GM12875 (cell line): ENCODE results near the gene CD164L2.

Source experiments
- H3K4me3 ChIP-seq: one replicate; pipeline ENCODE4 v1.5.1; 2011; ENCODE audit warnings: low read depth, low read length, control low read depth
- TF ChIP-seq, protein P1 (sequence below): IDR thresholded peaks from 2 replicates; pipeline ENCODE4 v1.5.1; 2011; ENCODE audit warnings: low read depth, mild to moderate bottlenecking, control low read depth, inconsistent platforms, low read length, moderate library complexity, borderline replicate concordance; ENCODE audit not compliant: insufficient read depth

The CD164L2 gene

DNA sequence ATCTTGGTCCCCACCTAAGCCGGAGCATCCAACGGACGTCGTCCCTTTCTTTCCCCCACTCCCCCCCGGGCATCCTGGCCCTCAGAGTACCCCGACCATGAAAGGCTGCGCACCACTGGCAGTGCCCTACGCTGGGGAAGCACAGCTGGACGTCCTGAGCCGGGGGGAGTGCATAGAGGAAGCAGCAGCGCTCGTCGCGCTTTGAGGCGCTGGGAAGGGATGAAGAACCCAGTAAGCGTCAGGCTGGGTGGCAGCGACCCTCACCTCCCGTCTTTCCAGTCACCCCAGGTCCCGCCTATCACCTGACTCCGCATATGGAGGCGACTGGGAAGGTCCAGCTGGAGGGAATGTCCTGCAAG lies 22.1 kb downstream of the CD164L2 start:
- TF ChIP-seq, protein P1, sequence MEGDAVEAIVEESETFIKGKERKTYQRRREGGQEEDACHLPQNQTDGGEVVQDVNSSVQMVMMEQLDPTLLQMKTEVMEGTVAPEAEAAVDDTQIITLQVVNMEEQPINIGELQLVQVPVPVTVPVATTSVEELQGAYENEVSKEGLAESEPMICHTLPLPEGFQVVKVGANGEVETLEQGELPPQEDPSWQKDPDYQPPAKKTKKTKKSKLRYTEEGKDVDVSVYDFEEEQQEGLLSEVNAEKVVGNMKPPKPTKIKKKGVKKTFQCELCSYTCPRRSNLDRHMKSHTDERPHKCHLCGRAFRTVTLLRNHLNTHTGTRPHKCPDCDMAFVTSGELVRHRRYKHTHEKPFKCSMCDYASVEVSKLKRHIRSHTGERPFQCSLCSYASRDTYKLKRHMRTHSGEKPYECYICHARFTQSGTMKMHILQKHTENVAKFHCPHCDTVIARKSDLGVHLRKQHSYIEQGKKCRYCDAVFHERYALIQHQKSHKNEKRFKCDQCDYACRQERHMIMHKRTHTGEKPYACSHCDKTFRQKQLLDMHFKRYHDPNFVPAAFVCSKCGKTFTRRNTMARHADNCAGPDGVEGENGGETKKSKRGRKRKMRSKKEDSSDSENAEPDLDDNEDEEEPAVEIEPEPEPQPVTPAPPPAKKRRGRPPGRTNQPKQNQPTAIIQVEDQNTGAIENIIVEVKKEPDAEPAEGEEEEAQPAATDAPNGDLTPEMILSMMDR, result no peak
- no peak overlapping the region for H3K4me3 ChIP-seq

DNA sequence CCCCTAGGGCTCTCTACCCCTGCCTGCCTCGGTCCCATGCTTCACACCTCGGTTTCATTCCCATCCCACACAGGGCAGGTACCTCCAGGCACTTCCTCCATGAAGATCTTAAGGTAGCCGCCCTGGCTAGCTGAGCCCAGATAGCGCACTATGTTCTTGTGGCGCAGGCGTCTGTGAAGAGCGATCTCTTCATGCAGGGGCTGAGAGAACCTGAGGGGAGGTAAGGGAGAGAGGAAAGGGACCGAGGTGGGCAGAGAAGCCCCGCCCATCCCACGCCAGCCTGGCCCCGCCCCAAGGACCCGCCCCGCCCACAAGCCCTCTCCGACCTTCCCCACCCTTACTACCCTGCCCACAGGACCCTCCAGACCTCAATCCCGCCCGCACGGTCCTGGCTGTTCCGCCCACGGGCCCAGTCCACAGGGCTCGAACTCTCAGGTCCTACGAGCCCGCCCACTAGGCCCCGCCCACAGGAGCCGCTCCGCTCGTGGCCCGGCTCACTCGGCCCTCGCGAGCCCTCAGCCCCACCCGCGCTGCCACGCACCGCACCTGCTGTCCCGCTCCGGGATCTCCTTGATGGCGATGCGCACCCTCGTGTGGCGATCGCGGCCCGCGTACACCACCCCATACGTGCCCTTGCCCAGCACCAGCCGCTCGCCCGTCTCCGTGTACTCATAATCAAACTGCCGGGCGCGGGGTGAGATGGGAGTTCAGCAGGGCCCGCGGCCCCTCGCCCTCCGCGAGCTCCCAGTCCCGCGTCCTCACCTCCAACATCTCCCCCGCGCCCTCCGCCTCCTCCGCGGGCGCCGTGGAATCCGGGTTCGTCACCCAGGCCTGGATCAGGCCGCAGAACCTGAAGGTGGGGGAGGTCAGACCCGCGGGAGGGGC lies 22.7 kb downstream of the CD164L2 start:
- TF ChIP-seq, protein P1, result no peak
- H3K4me3 ChIP-seq, result peak overlapping the region; percentile 52

DNA sequence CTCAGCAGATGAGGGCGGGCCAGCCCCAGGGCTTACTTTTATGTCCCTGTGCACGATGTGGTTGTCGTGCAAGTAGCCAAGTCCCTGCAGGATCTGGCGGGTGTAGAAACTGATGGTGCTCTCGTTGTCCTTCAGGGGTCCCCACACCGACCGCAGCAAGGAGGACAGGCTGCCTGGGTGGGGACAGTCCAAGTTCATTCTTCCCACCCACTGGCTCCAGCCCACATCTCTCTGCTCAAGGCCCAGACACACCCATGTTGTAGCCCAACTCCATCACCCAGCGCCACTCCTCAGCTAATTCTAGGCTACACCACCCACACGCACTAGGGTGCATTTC lies 23.3 kb downstream of the CD164L2 start:
- TF ChIP-seq, protein P1, result no peak
- no peak overlapping the region for H3K4me3 ChIP-seq

DNA sequence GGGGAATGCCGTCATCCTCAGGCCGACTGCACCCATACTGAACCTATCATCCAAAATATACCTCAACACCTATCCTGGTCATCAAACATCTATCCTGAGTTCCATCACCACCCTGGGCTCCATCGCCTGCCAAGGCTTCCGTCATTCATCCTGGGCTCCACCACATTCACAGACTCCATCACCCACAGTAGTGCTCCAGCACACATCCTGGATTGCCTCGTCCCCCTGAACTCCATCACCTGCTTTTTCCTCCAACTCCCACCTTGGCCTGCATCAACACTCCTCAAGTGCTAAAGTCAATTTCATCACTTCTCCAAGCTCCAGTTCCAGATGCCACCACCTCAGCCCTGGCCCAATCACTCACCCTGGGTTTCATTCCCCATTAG lies 24.2 kb downstream of the CD164L2 start:
- no peak overlapping the region for H3K4me3 ChIP-seq
- TF ChIP-seq, protein P1, result no peak

DNA sequence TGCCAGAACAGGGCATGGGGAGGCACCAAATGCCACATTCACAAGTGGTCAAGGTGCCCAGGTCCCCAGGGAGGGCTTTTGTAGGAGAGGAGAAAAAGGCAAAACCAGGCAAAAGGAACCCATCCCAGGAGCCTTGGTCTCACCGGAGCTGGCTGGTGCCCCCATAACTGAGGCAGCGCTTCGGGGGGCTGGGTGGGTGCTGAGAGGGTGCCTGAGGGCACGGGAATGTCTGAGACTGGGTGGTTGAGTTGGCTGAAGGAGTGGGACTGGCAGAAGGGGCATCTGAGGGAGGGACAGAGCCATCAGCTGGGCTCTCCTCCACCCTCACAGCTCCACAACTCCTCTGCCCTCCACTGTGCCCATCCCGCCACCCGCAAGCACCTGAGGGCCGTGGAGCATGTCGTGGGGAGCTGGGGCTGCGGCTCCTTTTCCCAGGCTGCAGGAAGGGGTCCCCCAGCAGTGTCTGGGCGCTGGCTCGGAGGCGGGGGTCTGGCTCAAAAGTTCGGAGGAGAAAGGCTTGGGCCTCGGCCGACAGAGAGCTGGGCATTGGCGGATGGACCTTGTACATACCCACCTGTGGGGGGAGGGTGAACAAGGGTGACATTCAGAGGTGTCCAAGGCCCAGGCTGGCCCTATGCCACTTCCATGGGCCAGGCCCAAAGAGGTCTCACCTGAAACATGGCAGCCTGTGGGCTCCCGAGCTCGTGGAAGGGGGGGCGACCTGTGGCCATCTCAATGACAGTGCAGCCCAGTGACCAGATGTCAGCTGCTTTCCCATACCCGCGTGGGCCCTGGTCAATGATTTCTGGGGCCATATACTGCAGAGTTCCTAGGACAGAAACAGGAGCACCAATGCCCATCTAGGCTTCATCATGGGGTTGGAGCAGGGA lies 24.9 kb downstream of the CD164L2 start:
- TF ChIP-seq, protein P1, result no peak

DNA sequence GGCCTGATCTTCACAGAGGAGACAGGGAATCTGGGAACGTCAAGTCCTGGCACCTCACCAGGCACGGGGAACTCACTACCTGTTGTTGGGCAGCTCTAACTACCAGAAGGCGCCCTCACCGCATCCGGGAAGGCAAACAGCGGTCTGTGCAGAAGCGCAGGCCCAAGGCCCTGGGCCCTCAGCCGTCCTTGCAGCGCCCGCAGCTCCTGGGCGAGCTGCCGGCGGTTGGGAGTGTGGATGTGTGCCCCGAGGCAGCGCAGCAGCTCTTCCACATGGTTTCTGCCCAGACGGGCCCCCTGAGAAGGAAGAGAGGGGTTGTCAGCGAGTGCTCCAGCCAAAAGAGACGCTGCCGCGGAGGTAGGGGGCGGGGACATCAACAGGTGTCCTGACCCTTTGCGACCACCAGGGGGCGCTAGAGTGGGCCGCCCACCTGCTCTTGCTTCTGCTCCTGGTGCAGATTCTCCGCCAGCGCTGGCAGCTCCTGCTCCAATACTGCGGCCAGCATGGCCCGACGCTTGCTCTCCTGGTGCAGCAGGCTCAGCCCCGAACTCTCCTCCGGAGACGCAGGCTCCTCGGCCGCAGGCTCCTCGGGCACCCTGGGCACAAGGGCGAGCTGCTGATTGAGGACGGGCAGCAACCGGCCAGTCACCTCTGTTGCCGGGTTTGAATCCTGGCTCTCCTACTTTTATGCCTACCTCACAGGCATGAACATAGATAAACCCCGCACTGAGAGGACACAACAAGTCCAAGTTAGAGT lies 25.7 kb downstream of the CD164L2 start:
- H3K4me3 ChIP-seq, result peak overlapping the region; percentile 37
- TF ChIP-seq, protein P1, result peak; percentile 97

More for the DNA sequence above, 24.9 kb downstream of the CD164L2 start:
- H3K4me3 ChIP-seq, result no peak overlapping the region
